ENCODE results near the gene RSPH9.
"Not testable (repeated sequence)": the region's sequence is repeated elsewhere in the genome, so short reads cannot be mapped to it uniquely, and the experiment has no call there.

Gene RSPH9

DNA sequence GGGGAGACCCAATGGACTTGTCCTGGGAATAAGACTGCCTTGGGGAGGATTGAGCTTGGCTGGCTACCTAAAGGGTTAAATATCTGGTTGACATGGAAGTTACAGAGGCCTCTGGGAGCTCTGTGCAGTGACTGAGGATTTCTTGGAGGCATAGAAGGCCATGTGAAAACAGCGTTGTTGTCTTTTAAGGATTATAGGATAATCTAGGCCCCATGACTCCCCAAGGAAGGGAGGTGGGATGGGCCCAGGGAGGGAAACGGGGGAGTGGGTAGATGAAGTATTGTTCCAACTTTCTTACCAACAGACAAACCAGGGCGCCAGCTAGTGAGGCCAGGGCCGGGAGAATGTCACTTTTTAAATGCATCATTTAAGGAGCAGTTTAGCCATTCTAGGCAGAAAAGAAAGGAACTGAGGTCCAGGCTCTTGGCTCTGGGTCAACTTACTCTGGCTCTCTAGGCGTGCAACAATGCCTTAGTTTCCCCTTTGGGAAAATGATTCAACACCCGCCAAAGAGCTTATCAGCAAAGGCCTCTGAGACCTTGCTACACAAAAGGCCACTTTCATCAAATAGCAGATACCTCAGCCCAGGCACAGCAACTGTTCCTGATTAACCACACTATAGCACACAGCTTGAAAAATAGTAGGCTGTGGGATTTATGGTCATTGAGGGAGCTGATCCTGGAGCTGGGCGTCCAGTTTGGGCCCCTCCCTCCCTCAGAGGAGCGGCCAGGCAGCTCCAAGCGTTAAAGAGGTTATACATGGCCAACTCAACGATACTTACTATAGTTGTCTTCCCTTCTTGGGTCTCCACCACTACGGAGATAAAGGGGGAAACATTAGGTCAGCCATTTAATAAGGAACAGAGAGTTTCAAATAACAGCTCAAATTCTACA lies 35.7 kb downstream of the RSPH9 start:
- in situ Hi-C loops (cut with MboI; ENCODE audit: low pct_unique_long_range_greater_than_20kb, low sequenced_read_pairs), result no loop called here
- DNase-seq, result no peak

DNA sequence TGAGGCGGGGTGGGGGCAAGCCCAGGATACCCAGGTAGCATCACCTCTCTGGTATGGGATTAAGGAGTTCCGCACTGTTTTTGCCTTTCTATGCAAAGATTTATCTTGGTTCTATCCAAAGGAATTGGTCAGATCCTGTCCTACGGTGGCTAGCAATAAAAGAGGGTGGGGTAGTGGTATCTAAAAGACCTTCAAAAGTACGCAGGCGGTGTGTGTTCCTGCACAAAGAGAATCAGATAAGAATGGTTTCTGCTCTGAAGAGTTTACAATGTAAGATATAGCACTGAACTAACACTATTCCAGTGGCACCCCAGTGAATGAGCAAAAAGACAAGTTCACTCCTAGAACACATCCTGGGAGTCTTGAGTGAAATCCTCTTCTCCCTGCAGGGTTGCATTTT lies 36.5 kb downstream of the RSPH9 start:
- in situ Hi-C loops (cut with MboI; ENCODE audit: low pct_unique_long_range_greater_than_20kb, low sequenced_read_pairs), result no loop called here
- DNase-seq, result no peak

DNA sequence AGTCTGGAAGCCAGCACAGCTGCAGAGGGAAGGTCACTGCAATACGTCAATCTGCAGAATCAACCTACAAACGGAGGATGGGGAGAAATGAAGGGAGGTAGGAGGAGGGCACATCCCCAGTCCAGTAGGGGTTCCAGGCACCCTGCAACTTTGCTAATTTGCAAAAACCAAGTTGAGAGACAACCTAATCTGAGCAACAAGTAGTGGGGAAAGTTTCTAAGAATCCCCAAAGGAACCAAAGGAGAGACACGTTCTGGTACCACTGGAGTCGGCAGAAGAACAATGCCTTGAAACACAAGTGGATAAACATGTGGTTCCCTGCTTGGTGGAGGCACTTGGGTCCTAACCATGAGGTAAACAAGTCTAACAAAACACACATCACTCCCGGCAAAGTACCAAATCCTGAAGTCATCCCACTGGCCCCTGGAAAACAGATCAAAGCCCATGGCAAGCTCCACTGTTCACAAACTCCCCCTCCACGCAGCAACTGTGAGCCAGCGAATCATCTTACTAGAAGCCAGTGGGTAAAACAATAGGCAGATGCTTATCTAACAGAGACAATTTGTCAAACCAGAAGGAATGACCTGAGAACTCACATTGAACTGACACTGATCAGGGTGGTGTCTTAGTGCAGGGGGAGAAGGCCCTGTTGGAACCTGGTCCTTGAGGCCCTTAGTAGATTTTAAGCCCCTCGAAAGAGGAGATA lies 38.0 kb downstream of the RSPH9 start:
- in situ Hi-C loops (cut with MboI; ENCODE audit: low pct_unique_long_range_greater_than_20kb, low sequenced_read_pairs), result no loop called here
- DNase-seq, result no peak

DNA sequence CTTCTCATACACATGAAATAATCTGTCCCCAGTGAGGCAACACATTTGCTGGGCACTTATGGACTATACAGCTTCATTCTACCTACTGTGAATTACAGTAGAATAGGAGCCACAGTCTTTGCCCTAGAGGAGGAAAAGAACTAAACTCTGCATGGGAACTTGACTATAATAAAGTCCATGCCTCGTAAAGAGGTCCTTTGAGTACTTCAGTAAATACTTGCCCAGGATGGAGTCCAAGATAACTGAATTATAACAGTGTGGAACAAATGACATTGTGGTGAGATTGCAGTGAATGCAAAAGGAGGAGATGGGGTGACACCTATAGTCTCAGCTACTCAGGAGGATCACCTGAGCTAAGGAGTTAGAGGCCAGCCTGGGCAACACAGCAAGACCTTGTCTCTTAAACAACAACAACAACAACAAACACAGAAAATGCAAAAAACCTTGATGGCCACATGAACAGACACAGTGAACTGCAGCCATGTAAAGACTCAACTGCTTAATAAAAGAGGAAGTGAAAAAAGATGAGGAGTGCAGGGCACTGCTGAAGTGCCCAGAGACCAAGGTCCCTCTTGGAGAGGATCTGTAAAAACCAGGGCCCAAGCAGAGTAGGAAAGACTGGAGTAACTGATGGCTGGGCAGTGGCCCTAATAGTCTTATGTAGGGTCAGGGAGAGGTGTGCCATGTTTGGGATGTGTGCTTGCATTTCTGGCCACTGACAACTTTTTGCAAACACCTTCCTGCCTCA lies 39.0 kb downstream of the RSPH9 start:
- in situ Hi-C loops (cut with MboI; ENCODE audit: low pct_unique_long_range_greater_than_20kb, low sequenced_read_pairs), result no loop called here
- DNase-seq, result peak; percentile 35

DNA sequence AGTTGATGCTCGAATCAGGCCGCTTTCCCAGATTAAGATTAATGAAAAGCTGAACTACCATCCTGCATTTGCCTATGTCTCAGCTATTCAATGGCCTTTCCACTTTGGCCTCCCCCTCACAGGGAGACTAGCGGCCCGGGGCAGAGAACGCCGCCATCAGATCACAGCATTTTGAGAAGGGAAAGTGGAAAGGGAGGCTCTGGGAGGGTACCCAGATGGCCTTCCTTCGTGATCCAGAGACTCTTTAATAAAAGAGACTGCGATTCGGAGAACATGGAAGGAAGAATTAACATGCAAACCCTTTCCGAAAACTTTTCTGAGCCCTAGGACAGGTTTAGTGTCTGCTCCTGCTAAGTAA lies 42.2 kb downstream of the RSPH9 start:
- in situ Hi-C loops (cut with MboI; ENCODE audit: low pct_unique_long_range_greater_than_20kb, low sequenced_read_pairs), result no loop called here
- DNase-seq, result no peak

DNA sequence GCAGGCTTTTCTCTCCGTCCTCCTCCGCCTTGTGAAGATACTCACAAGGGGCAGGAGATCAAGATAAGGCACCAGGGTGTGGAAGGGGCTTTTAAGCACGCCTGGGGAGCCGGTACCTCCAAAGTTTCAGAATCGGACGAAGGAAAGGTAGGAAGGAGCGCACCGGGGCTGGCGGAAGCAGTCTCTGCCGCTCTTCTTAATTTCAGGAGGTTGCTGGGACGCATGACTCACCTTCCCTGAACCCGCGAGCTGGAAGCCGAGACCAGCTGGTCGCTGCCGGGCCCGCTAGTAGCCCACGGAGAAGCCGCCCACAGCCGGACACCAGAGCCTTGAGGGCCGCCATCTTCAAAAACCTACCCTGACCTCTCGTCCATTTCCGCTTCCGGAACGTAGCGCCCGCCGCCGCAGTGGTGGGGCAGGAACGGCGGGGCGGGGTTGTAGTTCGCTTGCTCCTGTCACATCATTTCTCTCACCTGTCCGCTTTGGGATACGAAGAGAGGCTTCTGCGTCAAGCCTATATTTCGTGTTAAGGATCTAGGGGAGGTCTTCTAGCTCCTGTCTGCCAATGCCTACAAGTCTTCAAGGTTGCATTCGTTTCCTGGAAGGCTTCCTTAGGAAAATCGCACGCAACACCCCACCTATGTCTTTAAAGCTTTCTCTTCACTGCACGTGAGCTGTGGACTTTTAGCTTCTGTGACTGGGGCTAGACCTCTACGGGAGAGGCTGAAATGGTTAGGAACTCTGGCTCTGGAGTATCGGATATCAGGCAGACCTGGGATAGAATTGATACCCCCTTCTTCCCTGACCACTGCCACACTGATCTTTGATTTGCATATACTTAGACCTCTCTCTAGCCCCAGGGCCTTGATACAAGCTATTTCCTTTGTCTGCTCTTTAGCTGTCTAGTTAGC lies 42.9 kb downstream of the RSPH9 start, which contains the start of gene MRPS18A:
Gene MRPS18A, minus strand, starts transcription at position 355 of the 911 bp plus-strand sequence. Its CDS starts 12 bp downstream, at position 343.
- DNase-seq, result peak; percentile 80
- in situ Hi-C loops (cut with MboI; ENCODE audit: low pct_unique_long_range_greater_than_20kb, low sequenced_read_pairs), result no loop called here

DNA sequence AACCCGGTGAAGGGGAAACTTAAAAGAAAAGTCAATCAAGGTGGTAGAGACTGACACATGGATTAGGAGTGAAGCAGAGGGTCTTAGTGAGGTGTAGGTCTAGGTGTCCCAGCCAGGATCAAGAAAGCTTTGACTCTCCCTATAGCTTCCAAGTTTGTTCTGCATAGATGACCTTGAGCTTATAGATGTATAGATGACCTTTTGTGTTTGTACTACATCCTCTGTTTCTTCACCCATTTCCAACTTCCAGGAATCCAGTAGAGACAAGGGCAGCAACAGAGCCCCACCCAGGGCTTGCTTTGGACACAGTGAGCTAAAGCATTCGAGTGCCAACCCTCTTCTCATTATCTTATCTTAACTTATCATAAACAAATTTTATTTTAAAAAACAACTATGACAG lies 44.6 kb downstream of the RSPH9 start:
- in situ Hi-C loops (cut with MboI; ENCODE audit: low pct_unique_long_range_greater_than_20kb, low sequenced_read_pairs), result no loop called here
- DNase-seq, result no peak

DNA sequence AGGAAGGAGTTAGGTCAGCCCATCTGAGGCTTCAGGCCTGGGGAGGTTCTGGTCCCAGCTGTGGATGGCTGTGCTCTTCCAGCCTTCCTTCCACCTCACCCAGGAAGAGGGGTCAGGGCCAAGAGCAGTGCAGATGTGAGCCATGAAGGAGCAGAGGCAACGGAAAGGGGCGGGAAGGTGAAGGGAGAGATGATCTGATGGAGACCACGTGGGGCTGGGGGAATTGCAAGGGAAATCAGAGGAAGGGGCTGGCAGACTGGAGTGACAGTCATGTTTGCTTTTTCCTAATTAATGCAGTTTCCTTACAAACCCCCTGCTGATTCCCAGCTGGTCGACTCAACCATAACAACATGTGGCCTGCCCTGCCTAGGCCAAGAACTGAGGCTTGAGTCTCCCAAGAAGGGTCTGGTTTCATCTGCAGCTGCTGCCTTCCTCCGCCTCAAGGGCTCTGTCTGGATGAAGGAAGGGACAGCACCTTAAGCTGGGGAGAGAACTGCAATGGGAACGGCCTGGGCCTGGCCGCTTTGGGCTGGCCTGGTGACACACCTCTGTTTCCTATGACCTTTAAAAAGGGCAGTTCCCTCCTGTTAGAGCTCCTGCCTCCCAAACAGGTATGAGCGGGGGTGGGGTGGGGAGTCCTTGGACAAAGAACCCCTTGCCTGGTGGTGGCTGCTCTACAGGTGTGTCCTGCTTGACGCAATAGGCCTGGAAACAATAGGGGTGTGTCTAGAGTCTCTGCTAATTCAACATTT lies 50.6 kb downstream of the RSPH9 start:
- DNase-seq, result no peak
- in situ Hi-C loops (cut with MboI; ENCODE audit: low pct_unique_long_range_greater_than_20kb, low sequenced_read_pairs), result no loop called here

DNA sequence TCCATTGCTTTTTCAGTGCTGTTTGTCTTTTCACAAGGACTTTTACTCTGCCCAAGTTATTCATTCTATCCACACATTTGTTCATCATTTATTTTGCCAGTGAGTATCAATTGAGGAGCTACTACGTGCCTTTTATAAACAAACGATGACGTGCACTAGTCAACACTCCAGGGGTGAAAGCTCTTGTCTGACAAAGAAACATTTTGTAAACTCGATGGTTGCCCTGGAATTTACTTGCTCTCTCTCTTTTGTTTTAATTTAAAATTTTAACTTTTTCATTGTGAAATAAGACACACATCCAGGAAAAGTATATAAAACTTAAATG lies 51.1 kb downstream of the RSPH9 start:
- in situ Hi-C loops (cut with MboI; ENCODE audit: low pct_unique_long_range_greater_than_20kb, low sequenced_read_pairs), result no loop called here
- DNase-seq, result no peak

DNA sequence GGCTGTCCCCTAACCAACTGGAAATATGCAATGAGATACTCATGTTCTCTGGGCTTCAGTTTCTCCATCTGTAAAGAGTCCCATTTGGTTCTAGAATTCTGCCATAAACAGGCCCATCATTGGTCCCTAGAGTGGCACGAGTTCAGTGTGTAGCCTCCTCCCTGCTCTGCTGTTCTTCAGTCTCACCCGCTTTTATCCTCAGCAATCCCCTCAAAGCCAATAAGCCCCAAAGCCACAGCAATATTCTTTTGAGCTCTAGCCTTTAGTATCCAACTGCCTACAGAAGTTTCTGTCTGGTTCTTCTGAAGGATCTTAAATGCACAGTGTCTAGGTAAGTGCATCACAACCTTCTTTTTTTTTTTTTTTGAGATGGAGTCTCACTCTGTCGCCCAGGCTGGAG lies 52.6 kb downstream of the RSPH9 start:
- in situ Hi-C loops (cut with MboI; ENCODE audit: low pct_unique_long_range_greater_than_20kb, low sequenced_read_pairs), result no loop called here
- DNase-seq, result no peak

DNA sequence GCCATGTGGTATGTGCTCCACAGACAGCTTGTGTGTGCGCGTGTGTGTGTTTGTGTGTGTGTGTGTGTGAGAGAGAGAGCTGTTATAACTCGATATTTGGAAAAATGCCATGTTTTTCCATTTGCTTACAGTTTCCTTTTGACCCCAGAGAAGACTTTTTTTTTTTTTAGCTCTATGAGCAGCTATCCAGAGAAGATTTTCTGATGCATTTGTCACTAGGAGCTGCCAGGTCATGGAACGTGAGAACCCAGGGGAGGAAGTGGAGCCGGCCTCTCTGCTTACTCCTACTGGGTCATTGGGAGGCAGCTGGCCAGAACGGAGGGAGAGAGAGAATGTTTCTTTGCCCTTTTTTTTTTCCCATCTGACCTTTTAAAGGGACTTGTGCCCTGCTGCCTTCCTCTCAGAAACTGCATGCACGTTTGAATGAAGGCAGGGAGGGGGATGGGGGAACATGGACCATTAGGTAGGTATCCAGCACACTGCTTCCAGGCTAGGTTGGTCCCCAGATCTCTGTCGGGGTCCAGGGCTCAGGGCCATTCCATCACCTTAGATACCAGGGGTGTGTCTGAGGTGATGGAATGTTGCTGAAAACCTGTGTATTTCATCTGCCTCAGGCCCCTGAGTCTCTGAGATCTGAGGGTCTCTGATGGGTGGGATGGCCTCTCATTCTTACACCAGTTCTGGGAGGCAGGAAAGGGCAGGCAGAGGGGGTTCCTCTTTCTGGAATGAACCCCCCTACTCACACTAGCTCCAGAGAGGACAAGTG lies 53.9 kb downstream of the RSPH9 start:
- DNase-seq, result no peak
- in situ Hi-C loops (cut with MboI; ENCODE audit: low pct_unique_long_range_greater_than_20kb, low sequenced_read_pairs), result no loop called here

DNA sequence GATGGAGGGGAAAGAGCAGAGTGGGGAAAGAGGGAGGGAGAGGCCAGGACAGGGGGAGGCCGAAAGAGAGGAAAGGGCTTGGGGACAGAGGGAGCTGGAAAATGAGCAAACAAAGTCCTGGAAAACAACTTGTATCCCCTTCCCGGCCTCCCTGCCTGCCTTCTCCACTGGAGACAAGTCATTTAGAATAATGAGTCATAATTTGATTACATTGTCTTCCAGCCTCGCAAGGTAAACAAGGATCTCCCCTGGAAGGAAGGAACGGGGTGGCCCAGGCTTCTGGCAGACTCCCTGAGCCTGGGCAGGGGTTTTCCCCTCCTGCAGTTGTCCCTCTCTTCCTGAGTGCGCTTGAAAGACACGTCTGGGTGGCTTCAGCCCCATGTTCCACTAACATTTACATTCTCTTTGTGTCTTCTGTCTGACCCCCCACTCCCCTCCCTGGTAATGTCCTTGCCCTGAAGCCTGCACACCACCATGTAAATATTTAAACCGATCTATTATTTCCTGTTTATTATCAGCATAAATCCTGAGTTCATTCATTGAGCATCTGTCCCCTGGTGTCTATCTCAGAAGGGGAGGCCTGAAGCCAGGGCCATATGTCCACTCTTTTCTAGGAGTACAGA lies 54.8 kb downstream of the RSPH9 start:
- in situ Hi-C loops (cut with MboI; ENCODE audit: low pct_unique_long_range_greater_than_20kb, low sequenced_read_pairs), result no loop called here
- DNase-seq, result no peak

DNA sequence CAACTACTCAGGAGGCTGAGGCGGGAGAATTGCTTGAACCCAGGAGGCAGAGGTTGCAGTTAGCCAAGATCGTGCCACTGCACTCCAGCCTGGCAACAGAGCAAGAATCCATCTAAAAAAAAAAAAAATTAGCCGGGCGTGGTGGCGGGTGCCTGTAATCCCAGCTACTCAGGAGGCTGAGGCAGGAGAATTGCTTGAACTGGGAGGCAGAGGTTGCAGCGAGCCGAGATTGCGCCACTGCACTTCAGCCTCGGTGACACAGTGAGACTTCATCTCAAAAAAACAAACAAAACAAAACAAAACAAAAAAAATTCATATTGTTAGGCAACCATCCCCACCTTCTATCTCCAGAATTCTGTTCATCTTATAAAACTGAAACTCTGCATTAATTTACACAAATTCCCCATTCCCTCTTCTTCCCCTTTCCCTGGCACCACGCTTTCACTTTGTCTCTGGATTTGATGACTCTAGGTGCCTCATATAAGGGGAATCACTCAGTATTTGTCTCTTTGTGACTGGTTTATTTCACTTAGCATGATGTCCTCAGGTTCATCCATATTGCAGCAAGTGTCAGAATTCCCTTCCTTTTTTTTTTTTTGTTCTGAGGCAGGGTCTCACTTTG lies 56.2 kb downstream of the RSPH9 start:
- DNase-seq; in situ Hi-C loops (cut with MboI; ENCODE audit: low pct_unique_long_range_greater_than_20kb, low sequenced_read_pairs): not testable (repeated sequence)

DNA sequence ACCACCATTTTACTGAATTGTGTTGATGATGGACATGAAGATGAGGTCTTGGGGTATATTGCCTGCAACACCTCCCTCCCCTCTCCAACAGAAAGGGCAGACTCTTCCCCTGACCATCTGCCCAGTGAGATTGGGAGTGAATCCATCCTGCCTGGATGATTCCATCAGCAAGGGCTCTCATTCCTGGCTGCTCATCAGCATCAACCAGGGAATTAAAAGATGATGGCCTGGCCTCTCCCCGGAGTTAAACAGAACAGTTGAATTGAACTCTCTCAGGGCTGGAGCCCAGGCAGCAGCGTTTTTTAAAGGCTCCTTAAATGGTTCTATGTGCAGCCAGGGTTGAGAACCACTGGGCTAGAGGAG lies 57.3 kb downstream of the RSPH9 start:
- DNase-seq, result no peak
- in situ Hi-C loops (cut with MboI; ENCODE audit: low pct_unique_long_range_greater_than_20kb, low sequenced_read_pairs), result no loop called here

DNA sequence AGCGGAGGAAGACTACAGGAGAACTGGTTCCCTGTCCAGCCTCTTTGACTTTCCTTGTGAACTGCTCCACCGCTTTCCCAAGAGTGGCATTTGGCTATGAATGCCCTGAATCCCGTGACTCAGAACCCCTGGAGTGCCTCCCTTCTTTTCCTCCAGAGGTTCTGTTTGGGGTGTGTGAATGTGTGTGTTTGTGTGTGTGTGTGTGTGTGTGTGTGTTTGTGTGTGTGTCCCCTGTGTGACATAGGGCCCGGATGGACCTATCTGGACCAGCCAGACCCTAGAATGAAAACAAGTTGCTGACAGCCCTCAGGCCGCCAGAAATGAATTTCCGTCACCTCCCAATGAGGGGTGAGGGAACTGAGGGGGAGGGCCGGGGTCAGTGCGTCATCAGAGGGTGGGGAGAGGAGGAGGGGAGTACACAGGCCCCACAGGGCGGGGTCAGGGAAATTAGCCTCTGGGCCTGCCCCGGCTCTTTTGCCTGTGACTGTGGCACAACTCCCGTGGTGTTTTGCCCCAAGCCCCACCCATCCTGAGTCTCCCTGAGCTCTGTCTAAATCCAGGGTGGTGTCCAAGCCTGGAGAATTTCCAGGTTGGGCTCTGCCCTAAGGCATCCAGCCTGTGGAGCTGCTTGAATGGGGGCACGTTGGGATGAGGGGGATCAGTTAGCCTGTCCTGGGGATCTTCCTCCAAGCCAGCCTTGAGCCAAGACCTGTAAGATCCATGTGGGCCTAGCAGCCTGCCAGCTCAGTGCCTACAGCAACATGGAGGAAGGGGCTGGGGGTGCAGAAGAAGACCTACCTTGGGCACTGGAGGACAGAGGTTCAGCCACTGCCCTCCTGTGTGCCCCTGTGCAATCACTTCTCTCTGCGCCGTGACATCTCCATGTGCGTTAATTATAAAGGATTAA lies 58.0 kb downstream of the RSPH9 start:
- in situ Hi-C loops (cut with MboI; ENCODE audit: low pct_unique_long_range_greater_than_20kb, low sequenced_read_pairs), result no loop called here
- peak; percentile 48 for DNase-seq
